Glomerular visceral epithelial cell (primary cell): ENCODE results near the gene KCNMA1.

Source experiments
- DNase-seq: peaks from one replicate; pipeline ENCODE4 v3.0.0-alpha.2; 2016; ENCODE audit errors: extremely low spot score

KCNMA1 gene

GRCh38 chr10:77455561-77455960 lies 182.0 kb downstream of the KCNMA1 start:
- peak; percentile 30 for DNase-seq

DNA sequence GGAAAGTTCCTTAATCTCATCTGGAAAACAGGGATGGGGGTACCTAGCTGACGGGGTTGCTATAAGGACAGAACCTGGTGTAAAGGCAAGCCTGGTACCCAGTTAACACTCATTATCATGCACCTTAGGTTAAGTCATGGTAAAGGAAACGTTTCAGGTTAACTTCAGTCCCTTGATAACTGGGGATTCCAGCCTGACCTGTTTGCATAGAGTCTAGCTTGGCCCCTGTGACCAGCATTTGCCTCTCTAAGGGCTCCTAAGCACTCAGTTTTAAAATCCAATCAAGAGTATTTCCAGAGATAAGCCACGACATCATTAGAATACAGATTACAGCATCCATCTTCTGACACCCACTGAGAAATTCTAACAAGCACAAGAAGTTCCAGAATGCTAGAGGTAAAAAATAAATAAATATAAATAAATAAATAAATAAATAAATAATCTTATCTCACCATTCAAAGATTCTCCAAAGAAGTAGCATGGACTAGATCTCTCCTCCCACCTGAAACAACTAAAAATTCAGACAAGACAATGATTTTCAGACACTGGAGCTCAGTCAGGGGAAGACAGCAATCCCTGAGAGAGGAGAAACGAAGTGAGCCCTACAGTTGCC lies 184.6 kb downstream of the KCNMA1 start:
- no peak for DNase-seq

DNA sequence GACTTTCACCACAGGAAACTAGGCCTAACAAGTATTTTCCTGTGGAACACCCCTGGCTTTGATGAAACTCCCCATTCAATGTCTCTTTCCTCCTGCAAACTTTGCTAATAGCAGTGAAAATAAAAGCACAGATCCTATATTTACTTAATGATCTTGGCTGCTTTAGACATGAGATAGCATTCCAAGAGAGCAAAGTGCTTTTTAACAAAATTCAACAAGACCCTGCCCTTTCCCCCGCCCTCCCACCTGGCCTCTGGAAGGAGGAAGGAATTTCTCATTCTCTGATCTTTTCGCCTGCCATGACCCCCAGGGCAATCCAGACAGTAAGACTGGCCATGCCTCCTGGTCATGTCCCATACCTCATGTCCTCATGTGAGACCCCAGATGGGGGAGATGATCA lies 185.7 kb downstream of the KCNMA1 start:
- DNase-seq = no peak

DNA sequence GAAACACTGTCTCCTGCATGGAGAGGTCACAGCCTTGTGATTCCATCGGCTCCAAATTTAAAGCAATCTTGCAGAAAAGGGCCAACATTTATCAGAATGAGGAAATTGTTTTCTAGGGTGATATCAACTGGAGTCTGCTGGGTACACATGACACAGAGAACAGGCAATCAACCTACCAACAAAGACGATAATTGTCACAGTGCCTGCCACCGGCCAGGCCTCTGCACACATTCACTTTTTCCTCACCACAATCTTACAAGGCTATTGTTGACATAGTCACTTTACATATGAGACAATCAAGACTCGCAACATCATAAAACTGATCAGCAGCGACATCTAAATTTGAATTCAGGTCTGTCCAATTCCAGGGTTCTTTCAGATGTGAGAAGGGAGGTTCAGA lies 189.4 kb downstream of the KCNMA1 start:
- no peak for DNase-seq

DNA sequence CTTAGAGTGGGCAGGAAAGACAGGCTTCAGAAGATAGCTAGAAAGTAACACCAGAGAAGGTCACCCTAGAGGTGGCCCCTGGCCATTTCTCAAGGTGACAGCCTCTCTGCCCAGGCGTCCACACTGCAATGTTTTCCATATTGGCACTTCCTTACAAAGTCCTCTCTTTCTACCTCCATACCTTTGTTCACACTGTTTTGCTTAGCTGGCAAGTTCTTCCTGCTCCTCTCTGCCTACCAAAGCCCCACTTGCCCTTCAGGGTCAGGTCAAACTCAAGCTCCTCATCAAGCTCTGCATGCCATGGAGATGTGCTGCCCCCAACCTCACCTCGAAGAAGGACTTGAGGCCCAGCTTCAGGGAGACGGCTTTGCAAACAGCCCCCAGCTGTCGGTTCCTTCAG lies 190.9 kb downstream of the KCNMA1 start:
- no peak for DNase-seq

DNA sequence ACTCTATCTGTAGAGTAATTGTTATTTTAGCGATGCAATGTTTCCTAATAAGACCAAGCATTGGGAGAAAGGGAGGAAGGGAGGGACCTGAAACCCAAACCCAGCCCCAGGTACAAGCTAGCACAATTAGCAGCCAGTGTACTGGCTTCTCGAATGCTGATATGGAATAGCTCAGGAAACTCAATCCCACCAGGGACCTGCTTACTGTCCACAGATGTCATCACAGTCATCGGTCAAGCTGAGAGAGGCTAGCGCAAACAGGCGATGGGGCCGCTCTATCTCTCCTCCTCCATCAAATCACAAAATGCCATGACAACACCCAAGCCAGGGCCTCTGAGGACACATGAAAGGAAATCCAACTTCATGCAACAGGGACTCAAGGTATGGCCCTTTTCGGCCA lies 192.1 kb downstream of the KCNMA1 start:
- DNase-seq = no peak

DNA sequence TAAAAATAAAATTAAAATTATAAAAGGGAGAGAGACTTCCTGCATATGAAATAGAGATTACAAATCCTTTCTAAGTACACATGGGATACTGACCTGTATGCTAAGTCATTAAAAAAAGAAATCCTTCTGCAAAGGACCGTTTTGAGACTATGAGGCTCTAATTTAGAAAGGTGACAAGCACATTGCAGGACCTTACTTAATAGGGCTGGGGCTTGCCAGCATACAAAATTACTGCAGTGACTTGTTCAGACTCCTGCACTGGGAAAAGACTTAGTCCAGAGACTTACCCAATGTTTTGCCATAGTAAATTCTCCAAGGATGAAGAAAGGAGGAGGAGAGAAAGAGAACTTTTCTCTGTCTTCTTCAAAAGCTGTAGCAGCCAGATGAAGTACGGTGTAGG lies 193.6 kb downstream of the KCNMA1 start:
- no peak for DNase-seq

DNA sequence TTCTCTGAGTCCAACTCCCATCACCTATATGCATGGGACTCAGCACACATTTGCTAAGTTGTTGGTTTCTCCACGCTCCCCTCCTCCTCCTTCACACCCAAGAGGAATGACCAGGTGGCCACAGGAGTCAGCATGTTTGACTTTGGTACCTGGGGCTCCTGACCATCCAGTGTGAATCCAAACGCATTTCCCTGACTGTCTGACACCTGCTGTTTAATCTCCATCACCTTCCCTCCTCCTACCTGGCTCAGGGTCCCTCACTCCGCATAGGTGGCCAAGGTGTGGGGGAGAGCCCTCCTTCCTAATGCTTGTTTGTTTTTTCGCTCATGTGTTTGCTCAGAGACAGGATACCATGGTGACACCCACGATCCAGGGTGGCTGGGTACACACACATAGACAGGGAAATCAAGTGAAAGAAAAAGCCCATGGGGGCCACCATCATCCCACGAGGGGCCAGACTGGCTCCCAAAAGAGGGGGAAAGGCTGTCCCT lies 194.9 kb downstream of the KCNMA1 start:
- no peak for DNase-seq

DNA sequence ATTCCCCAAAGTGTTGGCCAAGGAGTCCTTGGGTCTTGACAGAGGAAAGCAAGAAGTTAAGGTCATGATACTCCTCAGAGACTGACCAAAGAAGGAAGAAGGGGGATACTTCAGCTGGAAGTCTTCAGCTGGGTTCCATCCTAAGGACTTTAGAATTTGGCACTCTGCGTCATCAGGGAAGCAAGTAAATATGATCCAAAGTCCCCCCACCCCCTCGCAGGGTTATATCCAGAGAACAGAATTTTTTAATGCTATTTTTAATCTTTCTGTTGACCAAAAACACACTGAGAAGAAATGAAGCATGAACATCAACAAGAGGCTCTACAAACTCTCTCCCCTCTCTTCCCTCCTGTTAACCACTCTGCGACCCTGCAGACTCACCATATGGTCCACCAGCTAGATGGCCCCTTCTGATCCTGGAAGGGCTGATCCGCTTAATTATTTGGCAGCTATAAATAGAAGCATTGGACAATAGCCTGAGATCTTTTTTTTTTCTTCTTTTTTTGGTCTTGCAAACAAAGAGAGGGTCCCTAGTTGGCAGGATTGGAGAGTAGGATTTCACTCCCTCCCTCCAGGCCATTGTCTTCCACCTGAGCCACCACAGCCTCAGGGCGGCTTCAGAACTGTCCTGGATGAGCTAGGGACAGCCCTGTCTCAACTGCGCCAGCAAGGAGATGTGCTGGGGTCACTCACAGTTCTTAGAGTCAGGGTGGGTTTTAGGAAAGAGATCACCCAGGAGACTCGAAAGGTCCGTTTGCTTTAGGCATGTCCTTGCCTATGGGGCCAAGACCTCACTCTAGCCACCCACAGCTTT lies 196.0 kb downstream of the KCNMA1 start:
- no peak for DNase-seq

- DNase-seq = no peak
These were observed 201.2 kb downstream of the KCNMA1 start for GRCh38 chr10:77436257-77436975.

DNA sequence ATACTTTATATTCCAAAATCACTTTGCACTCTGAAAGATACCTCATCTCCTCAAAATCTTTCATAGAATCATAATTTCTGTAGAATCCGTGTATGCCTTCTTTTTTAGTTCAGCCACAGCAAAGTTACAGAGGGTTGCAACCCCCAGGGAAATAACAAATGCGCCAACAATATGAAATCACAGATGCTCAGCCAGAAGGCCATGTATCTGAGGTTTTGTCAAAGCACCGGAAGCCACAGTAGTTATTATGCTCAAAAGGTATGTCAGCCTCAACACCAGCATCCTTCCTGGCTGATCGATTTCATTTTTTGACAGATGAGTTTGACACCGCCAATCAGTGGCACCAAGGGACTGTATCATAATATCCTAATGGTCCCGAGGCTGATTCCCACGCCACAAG lies 204.1 kb downstream of the KCNMA1 start:
- no peak for DNase-seq

- no peak for DNase-seq
These were observed 205.4 kb downstream of the KCNMA1 start for GRCh38 chr10:77431980-77432797.

- DNase-seq = no peak
These were observed 206.4 kb downstream of the KCNMA1 start for GRCh38 chr10:77431209-77431611.

GRCh38 chr10:77430530-77430929 lies 207.1 kb downstream of the KCNMA1 start:
- DNase-seq = no peak

GRCh38 chr10:77428691-77429395 lies 208.8 kb downstream of the KCNMA1 start:
- peak; percentile 32 for DNase-seq

DNA sequence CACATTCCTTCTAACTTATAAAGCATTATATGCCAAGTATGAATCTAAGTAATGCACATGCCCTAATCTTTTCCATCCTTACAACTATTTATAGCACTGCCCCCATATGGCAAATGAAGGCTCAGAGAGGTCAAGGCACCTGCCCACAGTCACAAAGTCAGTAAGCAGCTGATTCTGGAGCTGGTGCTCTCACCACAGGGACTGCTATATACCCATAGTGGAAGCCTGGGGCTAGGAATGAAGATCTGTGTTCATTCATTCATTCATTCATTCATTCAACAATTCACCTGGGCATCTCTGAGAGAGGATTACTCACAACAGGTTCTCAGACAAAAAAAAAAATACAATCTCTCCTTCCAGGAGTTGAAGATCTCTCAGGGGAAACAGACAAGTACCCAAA lies 213.4 kb downstream of the KCNMA1 start:
- no peak for DNase-seq

DNA sequence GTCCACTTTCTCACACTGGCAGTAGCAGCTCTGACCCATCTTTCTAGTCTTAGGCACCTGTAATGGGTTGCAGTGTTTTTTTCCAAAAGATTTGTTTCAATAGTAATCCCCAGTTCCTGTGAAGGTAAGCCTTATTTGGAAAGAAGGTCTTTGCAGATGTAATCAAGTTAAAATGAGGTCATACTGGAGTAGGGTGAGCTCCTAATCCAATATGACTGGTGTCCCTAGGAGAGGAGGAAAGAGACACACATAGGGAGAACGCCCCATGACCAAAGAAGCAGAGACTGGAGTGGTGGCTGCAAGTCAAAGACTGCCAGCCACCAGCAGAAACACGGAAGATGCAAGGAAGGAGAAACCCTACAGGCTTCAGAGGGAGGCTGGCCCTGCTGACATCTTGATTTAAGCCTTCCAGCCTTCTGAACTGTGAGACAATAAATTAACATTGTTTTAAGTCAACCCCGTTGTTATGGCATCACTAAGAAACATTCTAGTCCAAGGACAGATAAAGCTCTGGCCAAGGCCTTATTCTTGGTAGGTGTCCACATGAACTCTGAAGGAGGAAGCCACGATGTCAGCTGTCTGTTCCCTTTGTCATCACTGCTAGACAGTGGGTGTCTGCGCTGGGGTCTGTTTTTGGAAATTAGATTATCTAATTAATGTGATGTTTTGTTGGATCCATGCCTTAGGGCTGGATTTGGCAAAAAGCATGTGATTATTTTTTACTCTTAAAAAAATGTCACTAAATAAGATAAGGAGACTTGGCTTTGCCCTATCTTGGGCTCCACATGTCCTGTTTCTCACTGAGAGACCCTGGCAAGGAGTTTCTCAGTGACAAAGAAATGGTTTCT lies 214.9 kb downstream of the KCNMA1 start:
- no peak for DNase-seq

GRCh38 chr10:77421591-77421990 lies 216.0 kb downstream of the KCNMA1 start:
- no peak for DNase-seq

GRCh38 chr10:77420947-77421523 lies 216.6 kb downstream of the KCNMA1 start:
- DNase-seq = no peak

- no peak for DNase-seq
These were observed 217.6 kb downstream of the KCNMA1 start for GRCh38 chr10:77419979-77420378.
